GM18511 (cell line): ENCODE results near the gene GALNT9.
"Not testable (repeated sequence)": the region's sequence is repeated elsewhere in the genome, so short reads cannot be mapped to it uniquely, and the experiment has no call there.

Source experiments
- ATAC-seq: cut with Tn5 transposase; IDR thresholded peaks from one replicate; pipeline ENCODE4 v1.9.1; 2021; ENCODE audit warnings: mild to moderate bottlenecking, moderate library complexity; ENCODE audit not compliant: unreplicated experiment

The GALNT9 gene

DNA sequence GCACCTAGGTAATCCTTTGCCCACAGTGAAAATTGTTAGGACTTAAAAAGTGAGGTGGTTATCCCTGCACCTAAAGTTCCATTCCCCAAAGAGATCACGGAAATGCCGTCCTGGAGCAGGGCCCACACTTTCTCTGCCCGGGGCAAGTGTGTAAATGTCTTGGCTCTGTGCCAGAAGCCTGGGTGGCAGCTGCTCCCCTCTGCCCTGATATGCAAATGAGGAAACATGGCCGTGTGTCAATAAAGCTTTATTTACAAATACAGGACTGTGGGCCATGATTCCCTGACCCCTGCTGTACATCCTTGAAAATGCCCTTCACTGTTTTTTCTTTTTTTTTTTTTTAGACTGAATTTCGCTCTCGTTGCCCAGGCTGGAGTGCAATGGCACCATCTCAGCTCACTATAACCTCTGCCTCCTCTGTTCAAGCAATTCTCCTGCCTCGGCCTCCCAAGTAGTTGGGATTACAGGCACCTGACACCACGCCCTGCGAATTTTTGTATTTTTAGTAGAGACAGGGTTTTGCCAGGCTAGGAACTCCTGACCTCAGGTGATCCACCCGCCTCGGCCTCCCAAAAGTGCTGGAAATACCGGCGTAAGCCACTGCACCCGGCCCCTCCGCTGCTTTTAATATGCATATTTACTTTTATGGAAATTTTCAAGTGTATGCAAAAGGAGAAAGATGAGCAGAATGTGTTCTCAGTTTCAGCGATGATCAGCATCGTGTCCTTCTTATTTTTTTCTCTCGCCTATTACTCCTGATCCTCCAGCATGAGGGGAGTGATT is 75.5 kb downstream of the GALNT9 start:
- ATAC-seq, result no peak

DNA sequence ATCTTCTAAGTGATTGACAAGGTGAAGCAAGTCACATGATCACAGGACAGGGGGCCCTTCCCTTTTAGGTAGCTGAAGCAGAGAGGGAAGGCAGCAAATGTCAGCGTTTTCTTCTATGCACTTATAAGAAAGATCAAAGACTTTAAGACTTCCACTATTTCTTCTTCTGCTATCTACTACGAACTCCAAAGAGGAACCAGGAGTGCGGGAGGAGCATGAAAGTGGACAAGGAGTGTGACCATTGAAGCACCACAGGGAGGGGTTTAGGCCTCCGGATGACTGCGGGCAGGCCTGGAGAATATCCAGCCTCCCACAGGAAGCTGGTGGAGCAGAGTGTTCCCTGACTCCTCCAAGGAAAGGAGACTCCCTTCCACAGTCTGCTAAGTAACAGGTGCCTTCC is 76.4 kb downstream of the GALNT9 start:
- not testable (repeated sequence) for ATAC-seq

DNA sequence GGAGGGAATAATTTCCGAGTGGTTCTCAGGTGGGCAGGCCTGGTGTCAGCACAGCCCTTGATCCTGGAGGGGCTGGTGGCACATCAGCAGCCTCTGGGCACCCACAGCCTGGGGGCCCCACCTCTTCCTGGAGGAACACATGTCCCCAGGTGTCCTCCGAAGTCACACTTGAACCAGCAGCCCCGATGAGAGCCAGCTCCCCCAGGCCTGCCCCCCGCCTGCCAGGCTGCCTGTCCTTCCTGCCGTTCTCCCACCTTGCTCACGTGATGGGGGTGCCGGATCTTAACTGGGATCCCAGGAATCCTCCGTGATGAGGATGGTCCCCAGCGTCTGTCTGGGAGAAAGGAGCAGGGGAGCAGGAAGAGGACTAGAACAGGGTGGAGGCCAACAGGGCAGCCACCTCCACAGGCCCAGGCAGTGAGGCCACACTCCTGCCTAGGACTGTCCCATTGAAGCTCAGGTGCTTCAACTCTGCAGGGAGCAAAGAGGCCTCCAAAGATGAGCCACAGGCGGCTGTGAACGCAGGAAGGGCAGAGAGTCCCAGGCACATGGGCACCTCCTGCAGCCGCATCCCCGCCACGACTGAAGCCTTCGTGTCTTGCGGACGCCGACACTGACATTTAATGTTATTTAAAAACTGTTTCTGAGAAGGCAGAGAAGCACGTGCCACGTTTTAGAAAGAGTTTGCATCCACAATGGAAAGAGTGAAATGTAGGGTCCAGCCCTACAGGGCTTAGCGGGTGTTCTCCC is 77.5 kb downstream of the GALNT9 start:
- no peak for ATAC-seq

DNA sequence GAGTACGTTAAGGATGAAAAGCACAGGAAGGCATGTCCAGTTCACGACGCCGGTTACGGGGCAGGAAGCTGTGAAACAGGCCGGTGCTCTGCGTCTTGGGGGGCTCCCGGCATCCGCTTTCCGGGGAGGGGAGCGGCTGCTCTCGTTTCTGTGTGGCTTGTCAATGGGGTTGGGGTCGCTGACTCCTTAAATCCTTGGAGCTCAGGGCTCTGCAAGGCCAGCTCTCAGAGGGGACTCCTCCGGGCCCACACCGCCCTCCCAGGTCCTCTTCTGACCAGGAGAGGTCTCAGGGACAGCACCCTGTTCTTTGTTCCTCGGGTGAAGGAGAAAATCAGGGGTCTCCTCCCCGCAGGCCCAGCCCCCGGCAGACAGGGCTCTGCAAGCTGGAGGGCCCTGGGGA is 78.1 kb downstream of the GALNT9 start:
- no peak for ATAC-seq

DNA sequence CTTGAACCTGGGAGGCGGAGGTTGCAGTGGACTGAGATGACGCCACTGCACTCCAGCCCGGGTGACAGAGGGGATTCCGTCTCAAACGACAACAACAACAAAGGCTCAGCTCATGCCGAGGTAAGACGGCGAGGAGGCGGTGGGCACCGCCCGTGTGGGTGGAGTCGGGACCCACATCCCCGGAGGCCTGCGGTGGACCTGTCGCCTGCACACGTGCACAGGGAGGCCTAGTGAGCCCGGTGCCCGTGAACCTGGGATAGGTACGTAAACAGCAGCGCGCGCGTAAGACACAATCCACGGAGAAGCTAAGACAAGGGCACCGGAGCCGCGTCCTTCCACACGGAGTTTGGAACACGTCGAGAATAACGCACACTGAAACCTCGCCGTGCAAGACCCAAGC is 78.7 kb downstream of the GALNT9 start:
- no peak for ATAC-seq

DNA sequence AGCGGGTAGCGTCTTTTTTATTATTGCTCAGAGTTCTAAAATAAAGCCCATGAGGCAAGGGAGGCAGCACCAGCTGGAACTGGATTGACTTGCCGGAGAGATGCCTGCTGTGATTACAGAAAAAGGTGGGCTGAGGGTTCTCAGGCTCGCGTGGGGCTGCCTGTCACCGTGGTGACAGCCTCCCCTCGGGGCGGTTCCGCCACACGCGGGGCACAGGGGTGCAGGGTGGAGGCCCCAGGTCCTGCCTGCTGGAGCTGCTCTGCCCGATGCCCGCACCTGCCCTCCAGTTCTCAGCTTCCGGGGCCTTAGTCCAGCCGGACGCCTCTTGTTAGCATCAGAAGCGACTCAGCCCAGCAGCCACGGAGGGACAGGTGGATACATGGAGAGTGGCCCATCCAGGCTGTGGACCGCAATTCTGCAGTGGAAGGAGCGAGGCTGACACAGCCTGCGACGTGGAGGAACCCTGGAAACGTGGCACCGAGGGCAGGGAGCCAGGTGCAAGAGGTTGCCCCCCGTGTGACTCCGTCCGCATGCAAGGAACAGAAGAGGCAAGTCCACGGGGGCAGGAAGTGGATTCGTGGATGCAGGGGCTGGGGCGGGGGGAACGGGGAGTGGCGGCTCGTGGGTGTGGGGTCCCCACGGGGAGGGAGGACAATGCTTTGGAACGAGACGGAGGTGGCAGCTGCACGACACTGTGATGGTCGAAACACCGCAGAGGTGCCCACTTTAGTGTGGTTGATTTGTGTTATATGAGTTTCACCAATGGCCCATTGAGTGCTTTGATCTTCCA is 79.5 kb downstream of the GALNT9 start:
- ATAC-seq, result no peak

DNA sequence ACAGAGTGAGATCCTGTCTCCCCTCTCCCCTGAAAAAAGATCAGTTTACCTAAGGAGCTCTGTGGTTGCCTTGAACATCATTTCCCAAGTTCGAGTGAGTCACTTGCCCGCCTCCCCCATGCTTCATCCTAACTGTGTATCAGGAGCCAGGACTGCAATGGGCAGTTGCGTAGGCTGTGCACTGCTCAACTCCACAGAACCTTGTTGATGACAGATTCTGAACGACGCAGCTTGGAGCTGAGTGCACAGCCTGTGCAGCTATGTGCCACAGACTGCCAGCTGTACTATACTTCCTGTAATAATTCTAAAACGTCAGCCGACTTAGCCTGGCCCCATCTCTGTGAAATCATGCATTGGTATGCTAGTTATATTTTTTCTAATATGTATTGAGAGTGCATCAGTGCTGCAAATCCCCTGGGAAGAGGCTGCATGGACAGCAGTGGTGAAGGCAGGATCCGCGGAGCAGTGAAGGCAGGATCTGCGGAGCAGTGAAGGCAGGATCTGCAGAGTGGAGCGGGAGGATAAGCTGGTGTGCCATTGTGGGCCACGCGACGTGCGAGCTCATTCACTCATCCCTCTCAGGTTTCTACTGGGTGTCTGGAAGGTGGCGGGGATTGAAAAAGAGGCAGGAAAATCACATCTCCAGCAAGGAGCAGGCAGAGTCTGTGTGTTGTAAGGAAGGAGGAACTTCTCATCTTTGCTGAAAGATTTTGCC is 80.8 kb downstream of the GALNT9 start:
- no peak for ATAC-seq

DNA sequence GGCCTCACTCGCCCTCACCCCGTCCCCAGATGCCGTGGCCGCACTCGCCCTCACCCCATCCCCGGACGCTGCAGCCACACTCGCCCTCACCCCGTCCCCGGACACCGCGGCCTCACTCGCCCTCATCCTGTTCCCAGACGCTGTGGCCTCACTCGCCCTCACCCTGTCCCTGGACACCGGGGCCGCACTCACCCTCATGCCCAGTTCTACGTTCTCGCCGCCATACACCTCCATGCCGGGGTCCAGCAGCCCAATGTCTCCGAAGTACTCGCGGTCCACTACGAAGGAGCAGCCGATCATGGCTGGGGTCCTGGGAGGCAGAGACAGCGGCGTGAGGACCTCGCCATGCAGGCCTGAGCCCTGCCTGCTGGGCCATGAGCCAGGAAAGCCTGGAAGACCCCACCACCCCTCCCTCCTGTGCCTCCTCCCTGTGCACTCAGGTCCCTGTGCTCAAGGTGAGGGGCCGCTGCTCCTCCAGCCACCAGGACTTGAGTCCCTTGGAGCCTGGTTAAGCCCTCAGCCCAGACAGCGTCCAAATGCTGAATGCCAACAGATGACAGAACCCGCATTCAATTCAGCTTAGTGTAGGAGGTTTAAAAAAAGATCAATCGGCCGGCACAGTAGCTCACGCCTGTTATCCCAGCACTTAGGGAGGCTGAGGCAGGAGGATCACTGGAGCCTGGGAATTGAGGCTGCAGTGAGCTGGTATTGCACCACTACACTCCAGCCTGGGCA is 81.5 kb downstream of the GALNT9 start:
- ATAC-seq, result no peak

DNA sequence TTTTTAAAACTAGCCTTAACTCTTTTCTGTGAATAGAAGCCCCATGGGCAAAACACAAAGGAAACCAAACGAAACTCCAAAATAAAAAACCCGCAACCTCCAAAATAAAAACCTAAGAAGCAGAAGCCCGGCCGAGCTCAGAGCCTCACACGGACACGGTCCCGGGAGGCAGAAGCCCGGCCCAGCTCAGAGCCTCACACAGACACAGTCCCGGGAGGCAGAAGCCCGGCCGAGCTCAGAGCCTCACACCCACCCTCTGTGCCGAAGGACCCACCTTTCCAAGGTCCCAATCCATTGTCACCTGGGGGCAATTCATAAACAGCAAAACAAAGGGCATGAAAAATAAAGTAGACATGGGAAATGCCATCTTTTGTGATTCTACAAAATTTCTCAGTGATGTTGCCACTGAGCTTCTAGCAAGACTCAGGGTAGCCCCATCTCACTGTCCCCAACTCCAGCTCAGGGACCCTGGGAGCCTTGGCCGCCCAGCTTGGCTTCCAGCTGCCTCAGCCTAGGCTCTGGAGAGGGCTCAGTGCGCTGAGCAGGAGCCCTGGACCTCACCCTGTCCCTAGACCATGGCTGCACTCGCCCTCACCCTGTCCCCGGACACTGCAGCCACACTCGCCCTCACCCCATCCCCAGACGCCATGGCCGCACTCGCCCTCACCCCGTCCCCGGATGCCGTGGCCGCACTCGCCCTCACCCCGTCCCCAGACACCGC is 82.2 kb downstream of the GALNT9 start:
- no peak for ATAC-seq

DNA sequence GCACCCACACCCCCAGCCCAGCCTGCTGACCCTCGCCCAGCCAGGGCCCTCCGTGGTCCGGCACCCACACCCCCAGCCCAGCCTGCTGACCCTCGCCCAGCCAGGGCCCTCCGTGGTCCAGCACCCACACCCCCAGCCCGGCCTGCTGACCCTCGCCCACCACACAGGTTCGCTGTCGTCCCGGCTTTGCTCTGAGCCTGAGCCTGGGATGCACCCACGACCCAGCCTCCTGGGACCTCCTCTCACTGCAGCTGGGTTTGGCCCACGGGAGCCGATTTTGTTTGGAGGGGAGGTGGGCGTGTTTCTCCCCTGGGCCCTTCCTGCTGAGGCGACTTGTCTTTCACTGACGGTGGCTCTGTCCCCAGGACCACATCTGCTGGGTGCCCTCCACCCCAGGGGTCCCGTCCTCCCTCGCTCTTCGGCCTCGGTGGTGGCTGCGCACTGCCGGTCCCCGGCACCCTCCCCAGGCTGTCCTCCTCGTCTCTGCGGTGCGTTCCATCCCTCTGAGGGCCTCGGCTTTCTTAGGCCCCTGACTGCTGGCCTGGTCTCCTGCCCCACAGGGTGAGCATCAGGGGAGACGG is 83.8 kb downstream of the GALNT9 start:
- ATAC-seq, result no peak

DNA sequence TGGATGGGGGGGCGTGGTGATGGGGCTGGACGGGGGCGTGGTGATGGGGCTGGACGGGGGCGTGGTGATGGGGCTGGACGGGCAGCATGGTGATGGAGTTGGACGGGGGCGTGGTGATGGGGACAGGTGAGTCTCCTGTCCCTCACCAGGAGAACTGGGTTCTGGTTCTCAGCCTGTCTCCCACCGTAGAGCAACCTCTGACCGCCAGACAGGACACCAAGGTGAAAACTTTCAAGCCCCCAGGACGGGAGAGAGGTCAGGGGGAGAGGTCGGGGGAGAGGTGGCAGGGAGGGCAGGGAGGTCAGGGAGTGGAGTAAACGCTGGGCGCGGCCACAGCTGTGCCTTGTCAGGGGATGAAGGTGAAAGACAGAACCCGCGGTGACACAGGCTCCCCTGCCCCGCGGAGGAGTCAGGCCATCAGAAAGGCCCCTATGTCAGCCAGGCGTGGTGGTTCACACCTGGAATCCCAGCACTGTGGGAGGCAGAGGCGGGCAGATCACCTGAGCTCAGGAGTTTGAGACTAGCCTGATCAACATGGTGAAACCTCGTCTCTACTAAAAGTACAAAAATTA is 84.6 kb downstream of the GALNT9 start:
- ATAC-seq, result no peak

DNA sequence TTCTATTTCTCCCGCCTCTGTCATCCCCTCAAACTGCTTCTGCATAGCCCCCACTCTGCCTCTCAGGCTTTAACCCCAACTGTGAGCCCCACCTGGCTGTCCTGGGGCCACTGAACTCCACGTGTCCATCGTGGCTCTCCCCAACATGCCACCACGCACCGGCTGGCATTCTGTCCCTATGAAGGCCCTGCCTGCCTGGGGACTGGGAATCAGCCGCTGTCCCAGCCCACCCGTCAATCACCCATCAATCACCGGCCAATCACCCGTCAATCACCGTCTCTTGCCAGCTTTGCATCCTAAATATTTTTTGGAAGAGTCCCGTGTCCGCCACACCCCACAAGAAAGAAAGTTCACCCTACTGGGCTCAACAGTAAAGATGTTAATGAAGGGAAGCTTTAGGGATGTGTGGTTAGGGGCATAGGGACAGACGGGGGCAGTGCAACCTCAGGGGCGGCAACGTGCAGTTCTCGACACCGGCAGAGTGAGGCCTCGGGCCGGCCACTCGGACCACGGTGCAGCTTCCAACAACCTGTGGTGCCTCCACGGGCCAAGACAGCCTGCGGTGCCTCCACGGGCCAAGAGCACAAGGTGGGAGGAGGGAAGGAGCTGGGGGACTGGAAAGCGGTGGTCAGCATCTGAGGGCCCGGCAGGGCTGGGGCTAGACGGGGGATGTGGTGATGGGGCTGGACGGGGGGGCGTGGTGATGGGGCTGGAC is 85.6 kb downstream of the GALNT9 start:
- no peak for ATAC-seq

DNA sequence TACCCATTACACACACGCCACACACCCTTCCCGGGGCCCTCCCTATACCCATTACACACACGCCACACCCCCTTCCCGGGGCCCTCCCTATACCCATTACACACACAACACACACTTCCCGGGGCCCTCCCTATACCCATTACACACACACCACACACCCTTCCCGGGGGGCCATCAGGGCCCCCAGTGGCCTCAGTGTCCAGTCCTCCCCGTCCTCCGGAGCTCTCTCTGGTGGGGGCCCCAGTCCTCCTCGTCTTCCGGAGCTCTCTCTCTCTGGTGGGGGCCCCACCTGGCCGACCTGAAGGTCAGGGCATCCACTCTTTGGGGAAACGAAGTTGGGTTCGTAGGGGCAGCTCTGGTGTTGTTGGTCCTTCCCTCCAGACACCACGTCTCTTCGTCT is 86.2 kb downstream of the GALNT9 start:
- ATAC-seq, result not testable (repeated sequence)

DNA sequence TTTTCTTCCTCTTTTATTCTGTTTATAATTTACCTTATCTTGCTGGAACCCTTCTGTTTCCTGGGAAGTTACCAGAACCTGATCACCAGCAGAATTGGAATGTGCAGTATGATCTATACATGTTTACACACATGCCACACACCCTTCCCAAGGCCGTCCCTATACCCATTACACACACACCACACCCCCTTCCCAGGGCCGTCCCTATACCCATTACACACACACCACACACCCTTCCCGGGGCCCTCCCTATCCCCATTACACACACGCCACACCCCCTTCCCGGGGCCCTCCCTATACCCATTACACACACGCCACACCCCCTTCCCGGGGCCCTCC is 88.8 kb downstream of the GALNT9 start:
- ATAC-seq, result not testable (repeated sequence)

DNA sequence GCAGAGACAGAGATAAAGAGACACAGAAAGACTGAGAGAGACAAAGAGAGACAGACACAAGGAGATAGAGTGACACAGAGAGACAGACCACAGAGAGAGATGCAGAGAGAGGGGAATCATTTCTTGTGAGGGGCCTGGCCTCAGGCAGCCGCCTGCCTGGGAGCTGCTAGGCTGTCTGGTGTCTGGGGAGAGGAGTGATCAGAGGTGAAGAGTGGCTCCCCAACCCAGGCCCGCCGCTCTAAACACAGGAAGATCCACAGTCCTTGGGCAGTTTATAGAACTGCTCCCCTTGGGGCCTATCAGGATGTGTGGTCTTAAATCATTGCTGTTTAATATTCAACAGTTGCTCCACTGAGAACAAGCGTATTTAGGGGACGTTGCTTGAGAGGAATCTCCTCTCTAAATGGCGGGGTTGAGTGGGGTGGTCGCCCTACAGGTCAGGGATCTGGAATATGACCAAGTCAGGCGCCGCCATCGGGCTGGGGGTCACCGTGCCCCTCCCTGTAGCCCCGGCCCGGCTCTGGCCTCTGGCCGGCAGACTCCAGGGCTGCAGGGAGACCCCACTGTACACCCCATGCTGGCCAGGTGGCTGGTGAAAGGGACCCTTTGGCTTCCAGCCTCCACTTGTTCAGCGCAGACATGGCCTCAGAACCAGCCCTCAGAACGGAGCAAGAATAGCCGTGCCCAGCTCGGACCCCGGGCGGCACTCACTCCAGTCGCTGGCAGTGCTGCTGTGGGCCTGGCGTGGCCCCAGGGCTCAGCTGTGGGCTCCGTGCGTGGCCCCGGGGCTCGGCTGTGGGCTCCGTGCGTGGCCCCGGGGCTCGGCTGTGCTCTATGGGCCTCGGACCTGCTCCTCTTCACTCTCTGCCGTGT is 89.4 kb downstream of the GALNT9 start:
- no peak for ATAC-seq

DNA sequence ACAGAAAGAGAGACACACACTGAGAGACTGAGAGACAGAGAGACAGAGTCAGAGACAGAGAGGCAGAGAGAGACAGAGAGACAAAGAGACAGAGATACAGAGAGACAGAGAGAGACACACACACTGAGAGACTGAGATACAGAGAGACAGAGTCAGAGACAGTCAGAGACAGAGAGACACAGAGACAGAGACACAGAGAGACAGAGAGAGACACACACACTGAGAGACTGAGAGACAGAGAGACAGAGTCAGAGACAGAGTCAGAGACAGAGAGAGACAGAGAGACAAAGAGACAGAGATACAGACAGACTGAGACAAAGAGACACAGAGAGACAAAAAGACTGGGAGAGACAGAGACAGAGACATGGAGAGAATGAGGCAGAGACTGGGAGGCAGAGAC is 90.0 kb downstream of the GALNT9 start:
- ATAC-seq, result no peak

DNA sequence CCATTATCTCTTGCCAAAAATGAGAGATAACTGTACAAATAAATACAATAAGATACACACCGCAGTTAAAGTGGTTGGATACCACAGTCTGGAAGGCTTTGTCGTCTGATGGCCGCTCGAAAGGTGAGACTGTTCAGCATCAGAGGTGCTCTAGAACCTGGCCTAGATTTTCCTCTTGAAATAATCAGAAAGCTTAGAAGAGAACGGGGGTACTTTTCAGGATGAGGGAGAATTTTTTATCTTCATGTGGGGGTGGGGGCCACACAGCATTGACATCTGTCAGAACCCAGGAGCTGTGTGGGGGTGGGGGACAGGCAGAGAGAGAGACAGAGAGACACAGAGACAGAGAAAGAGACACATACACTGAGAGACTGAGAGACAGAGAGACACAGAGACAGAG is 90.5 kb downstream of the GALNT9 start:
- ATAC-seq, result no peak

DNA sequence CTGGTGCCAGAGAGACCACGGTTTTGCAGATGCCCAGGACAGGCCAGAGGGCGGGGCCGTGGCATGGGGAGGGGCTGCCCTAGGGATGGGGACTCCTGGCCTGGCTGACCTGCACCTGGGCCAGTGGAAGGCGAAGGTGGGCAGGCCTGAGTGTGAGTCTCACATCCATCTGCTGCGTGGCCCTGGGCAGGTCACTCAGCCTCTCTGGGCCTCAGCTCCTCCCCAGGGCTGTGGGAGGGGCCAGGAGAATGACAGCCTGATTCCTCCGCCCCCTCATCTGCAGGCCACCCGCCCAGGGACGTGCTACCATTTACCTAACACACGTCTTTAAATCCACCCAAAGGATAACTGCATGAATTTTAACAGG is 90.9 kb downstream of the GALNT9 start:
- no peak for ATAC-seq
